Measurements from ENCODE around the gene MSI2. TPM values are rescaled to one million over a fixed set of nuclear protein-coding genes. Genes with fewer than 3 reads are reported as not detected.
A peak's percentile ranks its signal among the peaks of the same experiment; 100 is the strongest.

MSI2 gene
- total RNA-seq, 1 experiment from 2014 or later = 85.2 TPM

- DNase-seq (ENCODE audit: low read depth, low spot score) = no peak
- in situ Hi-C loops (cut with HindIII; ENCODE audit: low pct_unique_long_range_greater_than_20kb, low sequenced_read_pairs) = no loop called here
Observed at GRCh38 chr17:57323391-57323790, 67.1 kb downstream of the MSI2 start.

DNA sequence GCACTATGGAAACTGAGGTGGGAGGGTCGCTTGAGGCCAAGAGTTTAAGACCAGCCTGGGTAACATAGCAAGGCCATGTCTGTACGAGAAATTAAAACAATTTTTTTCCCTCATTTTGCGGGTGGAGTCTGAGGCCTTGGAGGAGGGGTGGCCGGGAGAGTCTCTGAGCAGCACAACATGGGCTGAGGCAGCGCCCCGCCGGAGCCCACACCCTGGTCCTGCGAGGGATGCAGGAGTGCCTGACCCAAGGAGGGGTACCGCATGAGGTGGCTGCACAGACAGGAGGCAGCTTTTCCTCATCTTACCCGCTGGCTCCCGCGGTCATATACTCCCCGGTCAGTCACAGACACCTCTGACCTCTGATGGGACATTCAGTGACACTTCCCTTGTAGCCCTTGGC lies 67.7 kb downstream of the MSI2 start:
- in situ Hi-C loops (cut with HindIII; ENCODE audit: low pct_unique_long_range_greater_than_20kb, low sequenced_read_pairs) = no loop called here
- DNase-seq (ENCODE audit: low read depth, low spot score) = no peak

GRCh38 chr17:57324631-57325030 lies 68.3 kb downstream of the MSI2 start:
- DNase-seq (ENCODE audit: low read depth, low spot score) = no peak
- in situ Hi-C loops (cut with HindIII; ENCODE audit: low pct_unique_long_range_greater_than_20kb, low sequenced_read_pairs) = no loop called here

GRCh38 chr17:57326336-57326735 lies 70.0 kb downstream of the MSI2 start:
- no peak for DNase-seq (ENCODE audit: low read depth, low spot score)
- in situ Hi-C loops (cut with HindIII; ENCODE audit: low pct_unique_long_range_greater_than_20kb, low sequenced_read_pairs) = no loop called here

GRCh38 chr17:57326764-57327163 lies 70.4 kb downstream of the MSI2 start:
- no peak for DNase-seq (ENCODE audit: low read depth, low spot score)
- in situ Hi-C loops (cut with HindIII; ENCODE audit: low pct_unique_long_range_greater_than_20kb, low sequenced_read_pairs) = no loop called here

DNA sequence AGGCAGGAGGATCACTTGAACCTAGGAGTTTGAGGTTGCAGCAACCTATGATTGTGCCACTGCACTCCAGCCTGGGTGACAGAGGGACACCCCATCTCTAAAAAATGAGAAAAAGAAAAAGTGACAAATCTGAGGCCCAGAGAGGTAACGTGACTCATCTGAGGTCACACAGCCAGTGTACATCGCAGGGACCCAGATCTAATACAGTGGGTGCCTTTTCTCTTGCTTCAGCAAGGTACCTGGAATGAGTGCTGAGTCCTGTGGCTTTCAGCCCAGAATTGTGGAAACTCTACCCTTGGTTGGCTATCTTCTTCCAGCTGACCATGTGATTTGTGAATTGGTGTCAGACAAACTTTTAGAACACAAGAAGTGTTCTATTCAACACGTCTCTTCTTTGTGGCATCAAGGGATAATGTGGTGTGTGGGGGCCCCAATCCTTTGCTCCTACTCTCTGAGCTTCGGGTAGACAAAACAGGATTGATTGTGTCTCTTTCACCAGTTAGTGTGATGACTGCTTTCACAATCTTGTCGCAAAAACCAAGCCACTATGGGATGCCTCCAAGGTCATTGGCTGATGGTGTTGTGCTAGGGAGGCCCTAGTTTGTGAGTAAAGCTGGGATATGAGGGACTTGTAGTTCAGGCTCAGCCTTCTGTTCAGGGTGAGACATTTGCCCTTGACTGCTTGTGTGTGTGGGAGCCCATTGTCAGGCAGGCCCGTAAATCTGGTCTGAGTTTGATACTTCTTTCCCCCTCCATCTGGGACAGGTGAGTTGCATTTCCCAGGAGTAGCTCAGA lies 71.0 kb downstream of the MSI2 start:
- peak; percentile 29 for DNase-seq (ENCODE audit: low read depth, low spot score)
- in situ Hi-C loops (cut with HindIII; ENCODE audit: low pct_unique_long_range_greater_than_20kb, low sequenced_read_pairs) = no loop called here

GRCh38 chr17:57328109-57328882 lies 72.0 kb downstream of the MSI2 start:
- peak; percentile 84 for DNase-seq (ENCODE audit: low read depth, low spot score)

GRCh38 chr17:57329380-57330214 lies 73.3 kb downstream of the MSI2 start:
- in situ Hi-C loops (cut with HindIII; ENCODE audit: low pct_unique_long_range_greater_than_20kb, low sequenced_read_pairs) = no loop called here
- DNase-seq (ENCODE audit: low read depth, low spot score) = no peak

More at GRCh38 chr17:57328109-57328882, 72.0 kb downstream of the MSI2 start:
- in situ Hi-C loops (cut with HindIII; ENCODE audit: low pct_unique_long_range_greater_than_20kb, low sequenced_read_pairs) = no loop called here

DNA sequence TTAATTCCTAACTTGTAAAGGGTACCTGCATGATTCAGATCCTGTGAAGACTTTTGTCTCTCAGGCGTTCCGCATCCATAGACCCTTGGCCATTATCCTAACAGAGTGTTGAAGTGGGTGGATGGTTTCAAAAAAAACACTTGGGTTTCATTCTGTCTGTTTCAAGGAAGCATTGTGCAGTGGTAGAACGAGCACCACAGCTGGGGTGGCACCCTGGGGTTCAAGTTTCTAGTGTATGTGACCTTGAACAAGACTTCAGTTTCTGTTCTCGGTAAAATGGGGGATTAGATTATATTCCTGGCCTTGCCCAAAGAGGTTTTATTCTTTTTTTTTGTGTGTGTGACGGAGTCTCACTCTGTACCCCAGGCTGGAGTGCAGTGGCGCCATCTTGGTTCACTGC lies 74.3 kb downstream of the MSI2 start:
- in situ Hi-C loops (cut with HindIII; ENCODE audit: low pct_unique_long_range_greater_than_20kb, low sequenced_read_pairs) = no loop called here
- no peak for DNase-seq (ENCODE audit: low read depth, low spot score)

GRCh38 chr17:57331423-57331822 lies 75.1 kb downstream of the MSI2 start:
- DNase-seq (ENCODE audit: low read depth, low spot score) = peak; percentile 100
- in situ Hi-C loops (cut with HindIII; ENCODE audit: low pct_unique_long_range_greater_than_20kb, low sequenced_read_pairs) = no loop called here

- in situ Hi-C loops (cut with HindIII; ENCODE audit: low pct_unique_long_range_greater_than_20kb, low sequenced_read_pairs) = no loop called here
Observed at GRCh38 chr17:57332501-57332900, 76.2 kb downstream of the MSI2 start.

GRCh38 chr17:57335195-57335792 lies 79.0 kb downstream of the MSI2 start:
- in situ Hi-C loops (cut with HindIII; ENCODE audit: low pct_unique_long_range_greater_than_20kb, low sequenced_read_pairs) = no loop called here
- DNase-seq (ENCODE audit: low read depth, low spot score) = no peak

More at GRCh38 chr17:57332501-57332900, 76.2 kb downstream of the MSI2 start:
- DNase-seq (ENCODE audit: low read depth, low spot score) = no peak

- no peak for DNase-seq (ENCODE audit: low read depth, low spot score)
- in situ Hi-C loops (cut with HindIII; ENCODE audit: low pct_unique_long_range_greater_than_20kb, low sequenced_read_pairs) = no loop called here
Observed at GRCh38 chr17:57337390-57337789, 81.1 kb downstream of the MSI2 start.

- in situ Hi-C loops (cut with HindIII; ENCODE audit: low pct_unique_long_range_greater_than_20kb, low sequenced_read_pairs) = no loop called here
- DNase-seq (ENCODE audit: low read depth, low spot score) = no peak
Observed at GRCh38 chr17:57338257-57338914, 82.1 kb downstream of the MSI2 start.

- in situ Hi-C loops (cut with HindIII; ENCODE audit: low pct_unique_long_range_greater_than_20kb, low sequenced_read_pairs) = no loop called here
- DNase-seq (ENCODE audit: low read depth, low spot score) = no peak
Observed at GRCh38 chr17:57340160-57340981, 84.0 kb downstream of the MSI2 start.

Measured in SK-MEL-5 (cell line).